IPS-20b (cell line): ENCODE measurements around the gene ANTXR2.

Experiments
- H3K27ac ChIP-seq: one replicate; pipeline ENCODE4 v1.5.1; 2013; ENCODE audit warnings: low read length
- H3K27me3 ChIP-seq: 2 replicates; pipeline ENCODE4 v1.6.1; 2013; ENCODE audit warnings: mild to moderate bottlenecking, low read length, inconsistent platforms; ENCODE audit not compliant: insufficient read depth
- H3K36me3 ChIP-seq: 2 replicates; pipeline ENCODE4 v1.6.1; 2013; ENCODE audit warnings: low read depth, mild to moderate bottlenecking, inconsistent platforms, low read length, moderate library complexity; ENCODE audit not compliant: insufficient read depth
- H3K4me1 ChIP-seq: 2 replicates; pipeline ENCODE4 v1.6.1; 2013; ENCODE audit warnings: mild to moderate bottlenecking, control low read depth, inconsistent platforms, low read length, moderate library complexity; ENCODE audit not compliant: insufficient read depth
- H3K4me3 ChIP-seq: 2 replicates; pipeline ENCODE4 v1.5.1; 2013; ENCODE audit warnings: mild to moderate bottlenecking, low read length, inconsistent platforms
- H3K9ac ChIP-seq: 2 replicates; pipeline ENCODE4 v1.6.1; 2013; ENCODE audit warnings: low read depth, mild to moderate bottlenecking, inconsistent platforms, low read length, moderate library complexity
- H3K9me3 ChIP-seq: 2 replicates; pipeline ENCODE4 v1.6.1; 2013; ENCODE audit warnings: mild to moderate bottlenecking, low read depth, low read length, inconsistent platforms; ENCODE audit not compliant: insufficient read depth

ANTXR2 gene

DNA sequence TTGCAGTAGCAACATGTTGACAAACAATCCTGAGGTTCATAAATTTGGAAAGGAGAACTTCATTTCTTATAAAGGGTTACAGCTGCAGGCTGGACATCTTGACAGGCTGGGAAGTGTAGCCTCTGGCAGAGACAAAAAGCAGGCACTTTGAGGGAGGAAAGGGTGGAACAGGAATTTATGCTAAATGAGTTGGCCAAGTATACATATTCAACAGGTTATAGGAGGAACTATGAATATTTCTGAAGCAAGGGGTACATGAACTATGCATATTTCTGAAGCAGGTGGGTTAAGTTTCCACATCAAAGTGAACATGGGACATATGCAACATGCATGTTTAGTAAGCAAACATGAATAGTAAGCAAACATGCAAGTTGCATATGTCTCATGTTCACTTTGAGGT lies 1.6 kb upstream of the ANTXR2 start:
- Histone ChIP-seq H3K27me3 (peaks cover 38% of the 10 kb centered on the region), H3K36me3 (no peaks in the 10 kb centered on the region), H3K9ac (no peak overlapping the region), H3K9me3 (no peaks in the 10 kb centered on the region), H3K4me3 (no peak overlapping the region), H3K4me1 (peaks cover 7% of the 10 kb centered on the region; the same call in 1 of the 2 replicates), H3K27ac (no peak overlapping the region)

DNA sequence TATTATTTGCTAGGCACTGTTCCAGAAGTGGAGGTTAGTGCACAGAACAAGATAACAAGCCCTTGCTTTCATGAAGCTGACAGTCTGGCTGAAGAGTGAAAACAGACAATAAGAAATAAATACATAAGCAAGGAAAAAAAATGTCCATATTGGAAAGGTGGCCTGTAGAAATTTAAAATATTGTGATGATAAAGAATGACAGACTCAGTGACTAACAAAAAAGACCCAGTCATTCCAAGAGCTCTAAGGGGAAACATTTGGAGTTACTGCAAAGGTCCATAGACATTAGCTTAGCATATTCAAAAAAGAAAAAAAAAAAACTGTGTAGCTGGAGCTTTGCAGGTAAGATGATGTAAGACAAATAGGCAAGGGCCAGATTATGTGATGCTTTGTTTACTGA lies 1.0 kb upstream of the ANTXR2 start:
- H3K36me3 ChIP-seq, result no peaks in the 10 kb centered on the region
- no peaks in the 10 kb centered on the region for H3K9me3 ChIP-seq
- H3K9ac ChIP-seq, result no peak overlapping the region
- H3K4me3 ChIP-seq, result no peak overlapping the region
- H3K4me1 ChIP-seq, result peaks cover 7% of the 10 kb centered on the region; the same call in 1 of the 2 replicates
- H3K27ac ChIP-seq, result no peak overlapping the region
- H3K27me3 ChIP-seq, result peaks cover 38% of the 10 kb centered on the region

DNA sequence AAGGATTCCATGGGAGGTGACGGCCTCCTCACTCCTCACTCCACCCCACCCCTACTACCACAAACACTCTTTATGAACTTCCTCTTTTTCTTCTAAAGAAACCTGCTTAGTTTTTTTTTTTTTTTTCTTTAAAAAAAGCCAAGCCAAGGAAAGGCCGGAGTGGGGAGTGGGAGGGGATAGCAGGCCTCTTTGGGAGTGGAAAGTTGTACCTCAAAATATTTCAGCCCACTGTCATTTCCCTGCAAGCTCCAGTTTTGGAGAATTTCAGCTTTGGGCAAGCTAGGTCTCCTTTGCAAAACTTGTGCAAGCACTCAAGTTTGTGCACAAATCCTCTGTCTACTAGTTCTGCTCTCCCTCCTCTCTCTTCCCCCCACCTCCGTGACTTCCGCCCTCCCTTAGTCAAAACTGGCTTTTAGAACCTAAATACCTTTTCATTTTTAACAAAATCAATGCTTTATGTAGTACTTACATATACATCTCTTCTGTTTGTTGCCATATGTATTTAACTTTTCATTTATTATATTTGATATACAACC lies 512 bp upstream of the ANTXR2 start:
- Histone ChIP-seq H3K27ac (no peak overlapping the region), H3K9ac (no peak overlapping the region), H3K27me3 (peaks cover 38% of the 10 kb centered on the region), H3K4me3 (peak overlapping the region; percentile 75), H3K4me1 (peaks cover 7% of the 10 kb centered on the region; the same call in 1 of the 2 replicates), H3K9me3 (no peaks in the 10 kb centered on the region), H3K36me3 (no peaks in the 10 kb centered on the region)

DNA sequence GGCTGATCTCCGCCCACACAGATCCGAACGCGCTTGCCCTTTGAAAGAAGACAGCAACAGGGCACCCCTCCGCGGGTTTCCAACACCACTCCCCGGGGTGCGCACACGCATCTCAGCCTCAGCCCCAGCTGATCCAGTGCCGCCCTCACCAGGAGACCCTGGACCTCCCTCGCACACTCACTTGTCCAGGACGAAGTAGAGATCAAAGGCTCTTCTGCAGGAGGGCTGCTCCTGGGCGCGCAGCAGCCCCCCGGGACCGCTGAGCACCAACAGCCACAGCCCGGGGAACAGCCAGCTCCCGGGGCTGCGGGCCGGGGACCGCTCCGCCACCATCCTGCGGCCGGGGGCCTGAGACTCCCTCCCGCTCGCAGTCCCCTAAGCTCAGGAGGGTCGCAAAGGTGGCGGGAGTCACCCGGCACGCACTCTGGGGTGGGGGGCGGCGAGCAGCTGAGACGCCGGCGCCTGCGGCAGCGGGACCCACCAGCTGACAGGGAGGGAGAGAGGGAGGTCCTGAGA lies 743 bp downstream of the ANTXR2 start:
- Histone ChIP-seq H3K4me1 (peaks cover 7% of the 10 kb centered on the region; the same call in 1 of the 2 replicates), H3K27ac (no peak overlapping the region), H3K4me3 (peak overlapping the region; percentile 75), H3K36me3 (no peaks in the 10 kb centered on the region), H3K9me3 (no peaks in the 10 kb centered on the region), H3K27me3 (peaks cover 38% of the 10 kb centered on the region), H3K9ac (peak overlapping the region; percentile 78; the same call in 1 of the 2 replicates)

DNA sequence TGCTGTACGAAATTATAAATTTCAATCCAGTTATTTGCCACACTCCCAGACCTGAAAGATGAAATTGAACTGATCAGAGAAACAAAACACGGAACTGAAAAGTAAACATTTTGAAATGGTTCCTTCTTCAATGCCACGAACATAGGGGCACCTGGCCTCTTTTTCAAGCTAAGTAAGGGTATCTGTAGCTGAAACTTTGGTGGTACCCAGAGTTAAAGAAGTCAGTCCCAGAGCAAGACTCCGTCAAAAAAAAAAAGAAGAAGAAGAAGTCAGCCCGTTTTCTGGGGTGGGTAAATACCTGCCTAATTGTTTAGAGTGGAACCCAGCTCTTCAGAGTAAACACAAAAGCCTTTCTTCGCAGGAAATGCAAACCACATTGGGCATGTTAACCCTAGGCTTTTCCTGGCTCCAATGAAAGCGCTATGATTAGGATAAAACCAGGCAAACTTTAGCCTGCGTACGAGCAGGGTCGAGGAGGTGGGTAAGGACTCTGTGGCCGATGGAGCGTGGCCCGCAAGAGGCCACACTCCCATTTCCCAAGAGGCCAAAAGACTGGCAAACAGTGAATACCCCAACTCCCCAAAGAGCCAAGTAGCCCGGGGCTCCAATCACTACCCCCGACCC lies 1.3 kb downstream of the ANTXR2 start:
- no peaks in the 10 kb centered on the region for H3K36me3 ChIP-seq
- H3K4me3 ChIP-seq, result peak overlapping the region; percentile 75
- H3K27ac ChIP-seq, result no peak overlapping the region
- H3K9me3 ChIP-seq, result no peaks in the 10 kb centered on the region
- H3K4me1 ChIP-seq, result peaks cover 7% of the 10 kb centered on the region; the same call in 1 of the 2 replicates
- peaks cover 38% of the 10 kb centered on the region for H3K27me3 ChIP-seq
- H3K9ac ChIP-seq, result peak overlapping the region; percentile 78; the same call in 1 of the 2 replicates

DNA sequence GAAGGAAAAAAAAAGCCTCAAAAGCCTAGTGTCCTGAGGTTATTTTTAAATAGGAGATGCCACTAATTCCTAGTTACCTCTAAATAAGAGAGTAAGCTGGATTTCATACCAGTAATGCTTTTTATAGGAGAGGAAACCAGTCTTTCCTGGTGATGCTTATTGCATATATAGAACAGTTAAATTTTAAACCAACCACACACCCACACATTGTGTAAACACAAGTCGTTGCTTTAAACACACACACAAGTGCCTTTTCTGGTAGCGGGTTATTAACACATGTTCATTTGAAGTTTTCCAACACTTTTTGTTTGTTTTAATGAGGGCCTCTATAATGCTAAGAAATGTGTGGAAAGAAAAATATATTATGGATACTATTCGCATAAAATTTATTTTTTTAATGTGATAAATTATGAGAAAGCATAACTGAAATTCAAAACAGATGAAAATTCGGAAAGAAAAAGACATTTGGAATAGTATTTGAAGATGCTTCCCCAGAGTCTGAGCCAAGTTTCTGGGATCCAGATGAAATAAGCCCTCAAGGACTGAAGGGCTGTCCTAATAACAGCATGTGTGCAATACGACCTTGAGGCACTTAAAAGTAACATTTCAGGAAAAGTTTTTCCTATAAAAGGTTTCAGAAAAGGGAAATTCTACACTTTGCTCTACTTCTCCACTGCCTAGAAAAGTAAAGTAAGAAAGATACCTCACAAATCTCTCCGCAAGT lies 2.0 kb downstream of the ANTXR2 start:
- Histone ChIP-seq H3K9ac (peak overlapping the region; percentile 78; the same call in 1 of the 2 replicates), H3K4me1 (peaks cover 7% of the 10 kb centered on the region; the same call in 1 of the 2 replicates), H3K4me3 (peak overlapping the region; percentile 75), H3K27me3 (peaks cover 38% of the 10 kb centered on the region), H3K36me3 (no peaks in the 10 kb centered on the region), H3K9me3 (no peaks in the 10 kb centered on the region), H3K27ac (no peak overlapping the region)

DNA sequence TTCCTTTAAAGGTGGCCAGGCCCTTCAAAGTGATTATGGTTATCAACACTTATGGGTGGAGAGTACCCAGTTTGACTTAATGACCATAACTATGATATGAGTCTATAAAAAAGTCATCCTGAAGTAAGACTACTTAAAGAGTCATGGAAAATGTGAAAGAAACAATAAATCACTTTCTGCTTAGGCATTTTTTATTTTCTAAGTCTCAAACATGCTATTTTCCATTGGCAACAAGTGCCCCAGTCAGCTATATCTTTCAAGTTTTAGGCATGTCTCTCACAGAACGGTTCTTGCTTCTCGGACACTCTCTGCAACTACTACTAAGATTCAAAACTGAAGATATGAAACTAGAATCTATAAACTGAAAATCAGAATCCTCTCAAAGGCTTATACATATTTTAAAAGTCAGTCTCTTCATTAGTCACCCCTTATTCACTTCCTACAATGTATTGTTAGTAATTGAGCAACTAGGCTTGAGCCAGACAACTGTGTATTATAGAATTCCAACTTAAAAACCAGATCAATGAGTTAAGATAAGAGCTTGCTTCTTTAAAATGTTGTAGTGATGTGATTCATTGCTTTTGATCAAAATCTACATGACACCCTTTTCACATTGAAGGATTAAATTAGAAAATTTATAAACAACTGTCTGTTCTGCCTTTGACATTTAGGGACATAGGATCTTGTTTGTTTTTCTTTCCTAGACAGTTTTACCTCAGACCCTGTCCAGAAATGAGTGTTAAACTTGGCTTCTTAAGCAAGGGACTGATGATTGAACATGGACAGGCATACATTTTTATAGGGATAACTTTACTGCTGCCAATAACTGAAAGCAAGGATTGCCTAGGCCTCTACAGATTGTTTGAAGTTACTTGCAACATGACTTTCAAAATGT lies 2.9 kb downstream of the ANTXR2 start:
- Histone ChIP-seq H3K27ac (no peak overlapping the region), H3K27me3 (peaks cover 38% of the 10 kb centered on the region), H3K4me1 (peaks cover 7% of the 10 kb centered on the region; the same call in 1 of the 2 replicates), H3K9ac (no peak overlapping the region), H3K36me3 (no peaks in the 10 kb centered on the region), H3K4me3 (no peak overlapping the region), H3K9me3 (no peaks in the 10 kb centered on the region)

DNA sequence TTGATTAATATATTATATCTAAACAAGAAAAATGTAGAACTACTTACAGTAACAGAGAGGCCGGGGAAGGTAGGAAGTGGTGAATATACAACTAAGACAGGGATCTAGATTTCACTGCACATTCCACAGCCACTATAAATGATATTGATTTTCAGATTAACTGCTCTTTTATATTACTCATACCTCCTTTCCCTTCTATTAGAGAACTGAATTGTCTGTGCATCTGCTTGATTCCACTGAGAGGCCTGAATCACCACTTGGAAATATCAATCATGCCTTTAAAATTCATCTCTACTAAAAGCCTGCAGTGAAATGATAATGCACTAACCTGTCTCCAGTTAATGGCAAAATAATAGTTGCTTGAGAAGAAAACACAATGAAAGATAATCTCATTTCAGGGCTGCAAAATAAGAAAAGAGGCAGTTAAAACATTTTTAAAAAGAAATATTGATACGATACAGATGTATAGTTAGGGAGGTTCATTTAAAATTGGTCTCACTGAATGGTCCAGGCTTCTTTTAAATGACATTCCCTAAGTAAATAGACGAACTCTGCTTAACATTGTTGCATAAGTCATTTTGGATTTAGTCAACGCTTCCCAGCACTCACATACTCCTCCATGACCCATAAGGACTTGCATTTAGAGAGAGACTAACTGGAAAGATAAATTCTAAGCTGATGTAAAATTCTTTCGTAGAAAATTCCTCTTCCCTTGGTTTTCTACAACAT lies 3.8 kb downstream of the ANTXR2 start:
- peaks cover 33% of the 10 kb centered on the region for H3K27me3 ChIP-seq
- H3K27ac ChIP-seq, result no peak overlapping the region
- H3K9ac ChIP-seq, result no peak overlapping the region
- H3K9me3 ChIP-seq, result no peaks in the 10 kb centered on the region
- peaks cover 7% of the 10 kb centered on the region; the same call in 1 of the 2 replicates for H3K4me1 ChIP-seq
- no peak overlapping the region for H3K4me3 ChIP-seq
- H3K36me3 ChIP-seq, result no peaks in the 10 kb centered on the region

DNA sequence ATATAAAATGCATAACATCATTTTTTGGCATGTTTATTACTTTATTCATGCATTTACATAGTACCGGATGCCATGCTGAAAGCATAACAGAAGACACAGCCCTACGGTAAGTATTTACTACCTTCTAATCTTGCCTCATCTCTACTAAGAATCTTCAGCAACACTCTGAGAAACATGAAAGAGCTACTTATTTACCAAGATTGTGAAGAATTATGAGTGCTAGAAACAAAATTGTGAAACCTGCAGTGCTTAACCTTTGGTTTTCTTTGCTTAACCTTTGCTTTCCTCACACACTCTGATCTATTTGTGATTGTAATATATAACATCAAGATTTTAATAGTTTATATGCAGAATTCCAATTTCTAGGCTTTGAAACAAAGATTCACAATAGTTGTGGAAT lies 7.4 kb downstream of the ANTXR2 start:
- no peaks in the 10 kb centered on the region for H3K9me3 ChIP-seq
- H3K9ac ChIP-seq, result no peak overlapping the region
- H3K27ac ChIP-seq, result no peak overlapping the region
- H3K4me3 ChIP-seq, result no peak overlapping the region
- H3K36me3 ChIP-seq, result no peaks in the 10 kb centered on the region
- peaks cover 4% of the 10 kb centered on the region; the same call in 1 of the 2 replicates for H3K27me3 ChIP-seq
- H3K4me1 ChIP-seq, result no peaks in the 10 kb centered on the region

DNA sequence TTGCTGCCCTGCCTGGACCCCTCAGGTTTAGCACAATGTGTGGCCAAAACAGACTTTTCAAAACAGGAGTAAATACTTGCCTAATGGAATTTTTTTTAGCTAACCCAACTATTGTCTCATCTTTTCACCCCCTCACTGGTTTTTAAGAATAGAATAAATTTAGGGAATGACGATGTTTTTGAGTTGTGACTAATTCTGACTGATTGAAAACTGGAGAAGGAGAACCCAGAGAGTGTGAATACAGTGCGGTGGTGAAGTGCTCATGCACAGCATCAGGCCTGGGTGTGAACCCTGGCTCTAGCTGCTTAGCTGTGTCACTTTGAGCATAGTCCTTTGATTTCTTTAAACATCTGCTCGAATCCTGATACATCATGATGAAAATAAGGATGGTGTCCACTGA lies 10.5 kb downstream of the ANTXR2 start:
- no peaks in the 10 kb centered on the region for H3K36me3 ChIP-seq
- no peak overlapping the region for H3K9ac ChIP-seq
- H3K4me3 ChIP-seq, result no peak overlapping the region

More for the DNA sequence above, 10.5 kb downstream of the ANTXR2 start:
- H3K27me3 ChIP-seq, result no peaks in the 10 kb centered on the region
- no peak overlapping the region for H3K27ac ChIP-seq
- peaks cover 4% of the 10 kb centered on the region; the same call in 1 of the 2 replicates for H3K4me1 ChIP-seq
- H3K9me3 ChIP-seq, result no peaks in the 10 kb centered on the region
